WTC11 (cell line): Measurements from ENCODE around the gene LRRC8C. TPM values are rescaled to one million over a fixed set of nuclear protein-coding genes. Genes with fewer than 3 reads are reported as not detected.
A peak's percentile ranks its signal among the peaks of the same experiment; 100 is the strongest.

Experiments
- ATAC-seq: fragments of 200-7000 bp; cut with Tn5 transposase; 2 replicates; pipeline ENCODE4 v1.10.0; 2021; ENCODE audit warnings: mild to moderate bottlenecking, moderate library complexity
- CTCF ChIA-PET: fragments of 300-600 bp; sonication (Branson Sonifier 250); formaldehyde crosslinking; loops from one replicate; lab custom pipeline; 2021; ENCODE audit warnings: antibody characterized with exemption; lab: Charles Lee
- POLR2A ChIA-PET: fragments of 350-600 bp; sonication (Branson Sonifier 250); formaldehyde crosslinking; loops from one replicate; lab custom pipeline; 2021; ENCODE audit warnings: antibody characterized with exemption; lab: Charles Lee
- DNase-seq: peaks from one replicate; pipeline ENCODE4 v3.0.0; 2021; ENCODE audit warnings: low spot score
- H3K27ac Mint-ChIP-seq: 2 replicates; pipeline ENCODE4 v1.8.0; 2021; ENCODE audit warnings: mixed read lengths
- H3K27me3 Mint-ChIP-seq: 2 replicates; pipeline ENCODE4 v1.8.0; 2021; ENCODE audit warnings: low read depth, mild to moderate bottlenecking, moderate library complexity, mixed read lengths
- H3K36me3 Mint-ChIP-seq: 2 replicates; pipeline ENCODE4 v1.8.0; 2021; ENCODE audit warnings: mixed read lengths
- H3K4me1 Mint-ChIP-seq: 2 replicates; pipeline ENCODE4 v1.8.0; 2022; ENCODE audit warnings: mixed read lengths
- H3K4me3 Mint-ChIP-seq: 2 replicates; pipeline ENCODE4 v1.8.0; 2021; ENCODE audit warnings: mild to moderate bottlenecking, moderate library complexity, mixed read lengths
- H3K9me3 Mint-ChIP-seq: 2 replicates; pipeline ENCODE4 v1.8.0; 2021; ENCODE audit warnings: mixed read lengths
- ATF3 ChIP-seq: sonication (generic); formaldehyde crosslinking; conservative IDR thresholded peaks from 2 replicates; pipeline ENCODE4 v1.8.1; 2022; ENCODE audit warnings: mild to moderate bottlenecking, missing genetic modification reagents
- ATF6 ChIP-seq: sonication (generic); formaldehyde crosslinking; IDR thresholded peaks from 2 replicates; pipeline ENCODE4 v1.8.1; 2023; ENCODE audit warnings: mild to moderate bottlenecking, missing genetic modification reagents
- CREB1 ChIP-seq: sonication (generic); formaldehyde crosslinking; IDR thresholded peaks from 2 replicates; pipeline ENCODE4 v1.8.0; 2023; ENCODE audit warnings: mild to moderate bottlenecking, missing genetic modification reagents
- E2F5 ChIP-seq: sonication (generic); formaldehyde crosslinking; IDR thresholded peaks from 2 replicates; pipeline ENCODE4 v1.8.1; 2022; ENCODE audit warnings: mild to moderate bottlenecking, moderate library complexity, missing genetic modification reagents
- EMX1 ChIP-seq: fragments of 250-450 bp; sonication (Bioruptor Pico); IDR thresholded peaks from 2 replicates; pipeline ENCODE4 v1.8.0; 2021; ENCODE audit warnings: mild to moderate bottlenecking
- ETV6 ChIP-seq: sonication (generic); formaldehyde crosslinking; IDR thresholded peaks from 2 replicates; pipeline ENCODE4 v1.8.1; 2022; ENCODE audit warnings: mild to moderate bottlenecking, missing genetic modification reagents
- FOXP1 ChIP-seq: sonication (generic); formaldehyde crosslinking; IDR thresholded peaks from 2 replicates; pipeline ENCODE4 v1.8.0; 2022; ENCODE audit warnings: missing genetic modification reagents, mild to moderate bottlenecking, moderate library complexity, borderline replicate concordance
- HMGA2 ChIP-seq: fragments of 250-450 bp; sonication (Bioruptor Pico); IDR thresholded peaks from 2 replicates; pipeline ENCODE4 v1.4.0; 2021; ENCODE audit warnings: mild to moderate bottlenecking, moderate library complexity
- IRF1 ChIP-seq: sonication (generic); formaldehyde crosslinking; IDR thresholded peaks from 2 replicates; pipeline ENCODE4 v1.8.0; 2023; ENCODE audit warnings: missing genetic modification reagents
- NFATC4 ChIP-seq: fragments of 250-450 bp; sonication (Bioruptor Pico); IDR thresholded peaks from 2 replicates; pipeline ENCODE4 v1.9.0; 2021; ENCODE audit warnings: mild to moderate bottlenecking
- NFE2L1 ChIP-seq: sonication (generic); formaldehyde crosslinking; IDR thresholded peaks from 2 replicates; pipeline ENCODE4 v1.8.1; 2023; ENCODE audit warnings: missing genetic modification reagents
- NFYB ChIP-seq: sonication (generic); formaldehyde crosslinking; conservative IDR thresholded peaks from 2 replicates; pipeline ENCODE4 v1.8.0; 2022; ENCODE audit warnings: low read depth, missing genetic modification reagents
- NR2C2 ChIP-seq: sonication (generic); formaldehyde crosslinking; IDR thresholded peaks from 2 replicates; pipeline ENCODE4 v1.8.0; 2022; ENCODE audit warnings: mild to moderate bottlenecking, missing genetic modification reagents
- PRDM15 ChIP-seq: sonication (generic); formaldehyde crosslinking; IDR thresholded peaks from 2 replicates; pipeline ENCODE4 v1.8.0; 2022; ENCODE audit warnings: missing genetic modification reagents
- RORB ChIP-seq: fragments of 250-450 bp; sonication (Bioruptor Pico); IDR thresholded peaks from 2 replicates; pipeline ENCODE4 v1.9.0; 2021; ENCODE audit warnings: mild to moderate bottlenecking
- SMAD3 ChIP-seq: sonication (generic); formaldehyde crosslinking; IDR thresholded peaks from 2 replicates; pipeline ENCODE4 v1.8.0; 2022; ENCODE audit warnings: missing genetic modification reagents, mild to moderate bottlenecking, borderline replicate concordance
- TEAD4 ChIP-seq: sonication (generic); formaldehyde crosslinking; IDR thresholded peaks from 2 replicates; pipeline ENCODE4 v1.8.0; 2022; ENCODE audit warnings: mild to moderate bottlenecking, missing genetic modification reagents
- ZBTB43 ChIP-seq: sonication (generic); formaldehyde crosslinking; IDR thresholded peaks from 2 replicates; pipeline ENCODE4 v1.8.1; 2023; ENCODE audit warnings: mild to moderate bottlenecking, missing genetic modification reagents
- ZNF121 ChIP-seq: sonication (generic); formaldehyde crosslinking; IDR thresholded peaks from 2 replicates; pipeline ENCODE4 v1.8.0; 2023; ENCODE audit warnings: missing genetic modification reagents
- ZNF416 ChIP-seq: fragments of 250-450 bp; sonication (Bioruptor Pico); IDR thresholded peaks from 2 replicates; pipeline ENCODE4 v1.9.0; 2021; ENCODE audit warnings: mild to moderate bottlenecking, inconsistent platforms
- total RNA-seq: library from RNA; stranded (reverse); gene quantifications from 3 replicates; pipeline ENCODE4 v1.2.3, GENCODE V29; 2021

LRRC8C gene
- total RNA-seq, 1 experiment from 2014 or later = 1.8 TPM

GRCh38 chr1:89633800-89634625, 1.1 kb downstream of the LRRC8C start (continued):
- no peak for TF ChIP-seq NFE2L1 (CRISPR knock-in tag)
- no peak for TF ChIP-seq ETV6 (CRISPR knock-in tag)
- TF ChIP-seq PRDM15 (CRISPR knock-in tag) = peak; percentile 67
- TF ChIP-seq ZNF121 (CRISPR knock-in tag) = no peak
- no peak for TF ChIP-seq TEAD4 (CRISPR knock-in tag)
- no peak for TF ChIP-seq E2F5
- TF ChIP-seq, all 79 proteins: peak for 4

- ATAC-seq = no peak
- DNase-seq = no peak
- ChIA-PET POLR2A (no interaction called here), CTCF (interaction anchor here (2.1 kb wide), 1 partner anchor 127 kb away, joined by 8 read pairs; no protein-coding TSS in a partner anchor)
- H3K27ac Mint-ChIP-seq = no peak overlapping the region
- H3K36me3 Mint-ChIP-seq = no peaks in the 10 kb centered on the region
- peaks cover 39% of the 10 kb centered on the region for H3K27me3 Mint-ChIP-seq
- H3K4me3 Mint-ChIP-seq = no peak overlapping the region
- H3K4me1 Mint-ChIP-seq = peaks cover 18% of the 10 kb centered on the region
- TF ChIP-seq CREB1 (CRISPR knock-in tag) = no peak
- no peak for TF ChIP-seq RORB (CRISPR knock-in tag)
- no peak for TF ChIP-seq NFATC4 (CRISPR knock-in tag)
- TF ChIP-seq ZNF416 (CRISPR knock-in tag) = no peak
- TF ChIP-seq EMX1 (CRISPR knock-in tag) = no peak
- TF ChIP-seq ATF3 (CRISPR knock-in tag) = no peak
- TF ChIP-seq IRF1 (CRISPR knock-in tag) = no peak
- TF ChIP-seq SMAD3 (CRISPR knock-in tag) = no peak
- TF ChIP-seq NFYB (CRISPR knock-in tag) = no peak
- TF ChIP-seq FOXP1 (CRISPR knock-in tag) = no peak
- no peak for TF ChIP-seq HMGA2
- TF ChIP-seq ZBTB43 = no peak
- no peak for TF ChIP-seq NR2C2 (CRISPR knock-in tag)
- no peak for TF ChIP-seq ATF6 (CRISPR knock-in tag)
- TF ChIP-seq, all 79 proteins: peak for 0
- H3K9me3 Mint-ChIP-seq = no peaks in the 10 kb centered on the region
Observed at GRCh38 chr1:89635825-89636815, 3.2 kb downstream of the LRRC8C start.
